Natural killer cell treated with Interleukin-12 subunit alpha and Interleukin-12 subunit beta and Interleukin-15 and Interleukin-18, amount 100 ng/mL, for 72 hours (primary cell): ENCODE measurements around the gene HBEGF. TPM values are rescaled to one million over a fixed set of nuclear protein-coding genes. Genes with fewer than 3 reads are reported as not detected.

Experiments
- ATAC-seq, 2 donors: fragments of 150-1000 bp; cut with Tn5 transposase in 1 of 2; sonication (Bioruptor Pico), chemical (Tn5 transposase) in 1 of 2; 2 replicates each; pipeline ENCODE4 v1.10.0; 2021
- DNase-seq: peaks from one replicate; pipeline ENCODE4 v3.0.0; 2022; ENCODE audit warnings: low spot score
- H3K27ac Mint-ChIP-seq, 2 donors: 1 replicate in 1 of 2; 2 replicates in 1 of 2; pipeline ENCODE4 v1.8.0; 2022; ENCODE audit warnings: mixed read lengths in 2 of 2, mild to moderate bottlenecking in 1 of 2, moderate library complexity in 1 of 2
- H3K27me3 Mint-ChIP-seq, 2 donors: 1 replicate in 1 of 2; 2 replicates in 1 of 2; pipeline ENCODE4 v1.8.0; 2022; ENCODE audit warnings: mixed read lengths in 2 of 2
- H3K36me3 Mint-ChIP-seq: one replicate; pipeline ENCODE4 v1.8.0; 2022; ENCODE audit warnings: mixed read lengths
- H3K4me1 Mint-ChIP-seq, 2 donors: 1 replicate in 1 of 2; 2 replicates in 1 of 2; pipeline ENCODE4 v1.8.0; 2022; ENCODE audit warnings: low read depth in 2 of 2, mixed read lengths in 2 of 2, mild to moderate bottlenecking in 1 of 2
- H3K4me3 Mint-ChIP-seq: one replicate; pipeline ENCODE4 v1.8.0; 2022; ENCODE audit warnings: mixed read lengths
- H3K9me3 Mint-ChIP-seq: 2 replicates; pipeline ENCODE4 v1.8.0; 2022; ENCODE audit warnings: mixed read lengths
- total RNA-seq, 2 donors: library from RNA; stranded (reverse); gene quantifications; one replicate each; pipeline ENCODE4 v1.2.3, GENCODE V29; 2022

Gene HBEGF
- total RNA-seq, 2 donors from 2014 or later, result 56.0 to 63.0 TPM

- ATAC-seq (no peak), DNase-seq (no peak)
- peak overlapping the region in 1 of 2 donors; percentile 25 for H3K27ac Mint-ChIP-seq
- H3K36me3 Mint-ChIP-seq, result peaks cover 11% of the 10 kb centered on the region
- H3K27me3 Mint-ChIP-seq, result no peaks in the 10 kb centered on the region
- H3K9me3 Mint-ChIP-seq, result no peaks in the 10 kb centered on the region
- peaks cover 30 to 39% of the 10 kb centered on the region in 2 donors for H3K4me1 Mint-ChIP-seq
- peak overlapping the region; percentile 21 for H3K4me3 Mint-ChIP-seq
These were observed 7.5 kb downstream of the HBEGF start for GRCh38 chr5:140338908-140339307.

- Mint-ChIP-seq H3K27me3 (no peaks in the 10 kb centered on the region), H3K27ac (peak overlapping the region in 1 of 2 donors; percentile 25), H3K36me3 (peaks cover 11% of the 10 kb centered on the region), H3K4me1 (peaks cover 27 to 39% of the 10 kb centered on the region in 2 donors), H3K9me3 (no peaks in the 10 kb centered on the region), H3K4me3 (no peak overlapping the region)
- DNase-seq (no peak), ATAC-seq (no peak)
These were observed 8.1 kb downstream of the HBEGF start for GRCh38 chr5:140338336-140338735.

GRCh38 chr5:140337880-140338279 lies 8.5 kb downstream of the HBEGF start:
- Mint-ChIP-seq H3K36me3 (peaks cover 11% of the 10 kb centered on the region), H3K4me1 (peaks cover 22 to 34% of the 10 kb centered on the region in 2 donors), H3K4me3 (no peak overlapping the region), H3K9me3 (no peaks in the 10 kb centered on the region), H3K27ac (no peak overlapping the region), H3K27me3 (no peaks in the 10 kb centered on the region)
- no peak for DNase-seq
- no peak for ATAC-seq

- no peak overlapping the region for H3K4me3 Mint-ChIP-seq
- H3K27ac Mint-ChIP-seq, result no peak overlapping the region
- H3K36me3 Mint-ChIP-seq, result peaks cover 6% of the 10 kb centered on the region
- no peaks in the 10 kb centered on the region for H3K27me3 Mint-ChIP-seq
- no peak for DNase-seq
- H3K4me1 Mint-ChIP-seq, result peaks cover 10 to 23% of the 10 kb centered on the region in 2 donors
- no peak for ATAC-seq
- H3K9me3 Mint-ChIP-seq, result no peaks in the 10 kb centered on the region
These were observed 10.0 kb downstream of the HBEGF start for GRCh38 chr5:140336388-140336787.

GRCh38 chr5:140331638-140332037 lies 14.8 kb downstream of the HBEGF start:
- ATAC-seq, result no peak
- Mint-ChIP-seq H3K27ac (no peak overlapping the region), H3K9me3 (no peaks in the 10 kb centered on the region), H3K4me3 (no peak overlapping the region), H3K27me3 (peaks cover 0 to 2% of the 10 kb centered on the region in 2 donors), H3K36me3 (peaks cover 6% of the 10 kb centered on the region), H3K4me1 (peaks cover 0 to 6% of the 10 kb centered on the region in 2 donors)
- DNase-seq, result no peak

GRCh38 chr5:140329739-140330481 lies 16.5 kb downstream of the HBEGF start:
- ATAC-seq (no peak), DNase-seq (no peak)
- H3K27ac Mint-ChIP-seq, result no peak overlapping the region
- H3K27me3 Mint-ChIP-seq, result peaks cover 5 to 8% of the 10 kb centered on the region in 2 donors
- no peaks in the 10 kb centered on the region for H3K4me1 Mint-ChIP-seq
- no peaks in the 10 kb centered on the region for H3K9me3 Mint-ChIP-seq
- no peak overlapping the region for H3K4me3 Mint-ChIP-seq
- H3K36me3 Mint-ChIP-seq, result peaks cover 6% of the 10 kb centered on the region

- peaks cover 6% of the 10 kb centered on the region for H3K36me3 Mint-ChIP-seq
- H3K27me3 Mint-ChIP-seq, result peaks cover 8% of the 10 kb centered on the region in 2 donors
- no peak overlapping the region for H3K4me3 Mint-ChIP-seq
- DNase-seq (no peak), ATAC-seq (no peak)
- no peaks in the 10 kb centered on the region for H3K9me3 Mint-ChIP-seq
- H3K4me1 Mint-ChIP-seq, result no peaks in the 10 kb centered on the region
- peak overlapping the region in 1 of 2 donors; percentile 54 for H3K27ac Mint-ChIP-seq
These were observed 18.2 kb downstream of the HBEGF start for GRCh38 chr5:140328036-140328764.

- H3K4me1 Mint-ChIP-seq, result no peaks in the 10 kb centered on the region
- no peaks in the 10 kb centered on the region for H3K9me3 Mint-ChIP-seq
- DNase-seq (no peak), ATAC-seq (no peak)
- peaks cover 6% of the 10 kb centered on the region for H3K36me3 Mint-ChIP-seq
- peaks cover 8% of the 10 kb centered on the region in 2 donors for H3K27me3 Mint-ChIP-seq
- no peak overlapping the region for H3K27ac Mint-ChIP-seq
- no peak overlapping the region for H3K4me3 Mint-ChIP-seq
These were observed 18.8 kb downstream of the HBEGF start for GRCh38 chr5:140327589-140327988.

- no peak for ATAC-seq
- H3K9me3 Mint-ChIP-seq, result no peaks in the 10 kb centered on the region
- no peaks in the 10 kb centered on the region for H3K4me1 Mint-ChIP-seq
- H3K27ac Mint-ChIP-seq, result no peak overlapping the region
- peaks cover 8% of the 10 kb centered on the region in 2 donors for H3K27me3 Mint-ChIP-seq
- no peak for DNase-seq
- H3K4me3 Mint-ChIP-seq, result no peak overlapping the region
- no peaks in the 10 kb centered on the region for H3K36me3 Mint-ChIP-seq
These were observed 20.9 kb downstream of the HBEGF start for GRCh38 chr5:140325486-140325885.

- H3K4me3 Mint-ChIP-seq, result no peak overlapping the region
- peaks cover 8% of the 10 kb centered on the region in 2 donors for H3K27me3 Mint-ChIP-seq
- H3K27ac Mint-ChIP-seq, result no peak overlapping the region
- H3K9me3 Mint-ChIP-seq, result no peaks in the 10 kb centered on the region
- ATAC-seq (no peak), DNase-seq (no peak)
- H3K4me1 Mint-ChIP-seq, result no peaks in the 10 kb centered on the region
- H3K36me3 Mint-ChIP-seq, result no peaks in the 10 kb centered on the region
These were observed 21.7 kb downstream of the HBEGF start for GRCh38 chr5:140324617-140325241.

- no peak overlapping the region for H3K27ac Mint-ChIP-seq
- ATAC-seq (no peak), DNase-seq (no peak)
- H3K9me3 Mint-ChIP-seq, result no peaks in the 10 kb centered on the region
- H3K36me3 Mint-ChIP-seq, result no peaks in the 10 kb centered on the region
- no peak overlapping the region for H3K4me3 Mint-ChIP-seq
- peaks cover 8 to 10% of the 10 kb centered on the region in 2 donors for H3K27me3 Mint-ChIP-seq
- H3K4me1 Mint-ChIP-seq, result no peaks in the 10 kb centered on the region
These were observed 22.3 kb downstream of the HBEGF start for GRCh38 chr5:140324041-140324600.

- no peak overlapping the region for H3K4me3 Mint-ChIP-seq
- ATAC-seq, result peak in 1 of 2 donors; percentile 25
- H3K27me3 Mint-ChIP-seq, result peaks cover 8 to 10% of the 10 kb centered on the region in 2 donors
- H3K27ac Mint-ChIP-seq, result no peak overlapping the region
- no peaks in the 10 kb centered on the region for H3K36me3 Mint-ChIP-seq
- no peaks in the 10 kb centered on the region for H3K9me3 Mint-ChIP-seq
- no peaks in the 10 kb centered on the region for H3K4me1 Mint-ChIP-seq
- no peak for DNase-seq
These were observed 23.4 kb downstream of the HBEGF start for GRCh38 chr5:140322751-140323731.

GRCh38 chr5:140321796-140322195 lies 24.6 kb downstream of the HBEGF start:
- no peaks in the 10 kb centered on the region for H3K9me3 Mint-ChIP-seq
- no peak for DNase-seq
- no peaks in the 10 kb centered on the region for H3K4me1 Mint-ChIP-seq
- H3K36me3 Mint-ChIP-seq, result no peaks in the 10 kb centered on the region
- H3K4me3 Mint-ChIP-seq, result no peak overlapping the region
- H3K27me3 Mint-ChIP-seq, result peaks cover 8% of the 10 kb centered on the region in 2 donors
- no peak overlapping the region for H3K27ac Mint-ChIP-seq
- no peak for ATAC-seq
